ENCODE data around the gene MAGI1. TPM values are rescaled to one million over a fixed set of nuclear protein-coding genes. Genes with fewer than 3 reads are reported as not detected.

Gene MAGI1
- total RNA-seq, 1 donor from 2014 or later: 18.7 TPM

DNA sequence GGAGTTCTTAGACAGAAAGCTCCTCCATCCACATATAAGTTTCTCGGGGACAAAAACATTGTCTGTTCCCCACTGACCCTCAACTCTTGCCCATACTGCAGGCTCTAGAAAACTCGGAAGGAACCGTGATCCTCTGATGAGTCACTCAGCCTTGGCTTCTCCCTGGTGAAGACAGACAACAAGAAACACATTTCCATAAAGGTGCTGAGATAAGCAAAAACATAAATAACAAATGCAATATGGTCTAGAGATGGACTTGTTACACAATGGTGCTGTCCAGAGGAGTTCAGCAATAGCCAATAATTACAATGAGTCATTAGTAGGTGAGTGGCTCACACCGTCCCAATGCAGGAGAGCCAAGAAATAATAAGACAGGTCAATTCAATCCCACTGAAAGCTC, 43.7 kb downstream of the MAGI1 start:
- Mint-ChIP-seq H3K27me3 (ENCODE audit: low read depth) (no peaks in the 10 kb centered on the region), H3K4me1 (ENCODE audit: low read depth) (peaks cover 40% of the 10 kb centered on the region)
- DNase-seq (ENCODE audit: low spot score): no peak

DNA sequence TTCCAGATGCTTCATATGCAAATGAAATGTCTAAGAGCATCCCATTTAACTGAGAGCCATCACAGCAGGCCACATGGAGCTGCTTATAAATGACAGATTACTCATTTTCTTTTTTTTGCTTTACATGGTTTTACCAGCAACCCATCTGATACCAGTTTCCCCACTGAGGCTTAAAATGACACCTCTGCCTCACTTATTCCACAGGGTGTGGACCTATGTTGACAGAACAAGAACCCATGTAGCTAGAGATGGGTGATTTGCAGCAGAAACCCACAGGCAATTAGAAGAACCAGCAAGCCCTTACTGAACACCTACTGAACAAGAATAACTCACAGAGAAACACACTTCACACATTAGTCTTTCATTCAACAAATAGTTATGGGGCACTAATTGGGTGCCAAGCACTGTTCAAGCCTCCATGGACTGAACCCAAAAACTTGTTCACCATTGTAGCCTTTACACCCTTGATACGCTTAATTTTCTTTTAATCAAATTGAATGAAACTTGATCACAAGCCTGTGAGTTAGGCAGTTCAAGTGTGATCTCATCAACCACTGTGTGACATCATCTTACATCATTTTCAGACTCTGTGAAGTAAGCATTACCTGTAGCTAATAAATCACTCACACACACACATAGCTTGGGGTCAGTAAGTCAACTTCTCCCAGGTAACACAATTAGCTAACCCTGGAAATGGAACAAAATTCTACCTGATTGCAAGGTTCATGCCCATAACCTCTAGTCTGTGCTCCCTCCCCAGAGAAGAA, 45.4 kb downstream of the MAGI1 start:
- peaks cover 48% of the 10 kb centered on the region for H3K4me1 Mint-ChIP-seq (ENCODE audit: low read depth)
- TF ChIP-seq, protein P1, sequence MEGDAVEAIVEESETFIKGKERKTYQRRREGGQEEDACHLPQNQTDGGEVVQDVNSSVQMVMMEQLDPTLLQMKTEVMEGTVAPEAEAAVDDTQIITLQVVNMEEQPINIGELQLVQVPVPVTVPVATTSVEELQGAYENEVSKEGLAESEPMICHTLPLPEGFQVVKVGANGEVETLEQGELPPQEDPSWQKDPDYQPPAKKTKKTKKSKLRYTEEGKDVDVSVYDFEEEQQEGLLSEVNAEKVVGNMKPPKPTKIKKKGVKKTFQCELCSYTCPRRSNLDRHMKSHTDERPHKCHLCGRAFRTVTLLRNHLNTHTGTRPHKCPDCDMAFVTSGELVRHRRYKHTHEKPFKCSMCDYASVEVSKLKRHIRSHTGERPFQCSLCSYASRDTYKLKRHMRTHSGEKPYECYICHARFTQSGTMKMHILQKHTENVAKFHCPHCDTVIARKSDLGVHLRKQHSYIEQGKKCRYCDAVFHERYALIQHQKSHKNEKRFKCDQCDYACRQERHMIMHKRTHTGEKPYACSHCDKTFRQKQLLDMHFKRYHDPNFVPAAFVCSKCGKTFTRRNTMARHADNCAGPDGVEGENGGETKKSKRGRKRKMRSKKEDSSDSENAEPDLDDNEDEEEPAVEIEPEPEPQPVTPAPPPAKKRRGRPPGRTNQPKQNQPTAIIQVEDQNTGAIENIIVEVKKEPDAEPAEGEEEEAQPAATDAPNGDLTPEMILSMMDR (IDR thresholded peaks at IDR 0.05): no peak
- no peaks in the 10 kb centered on the region for H3K36me3 Mint-ChIP-seq (ENCODE audit: low read depth)
- no peaks in the 10 kb centered on the region for H3K9me3 Mint-ChIP-seq (ENCODE audit: low read depth)
- H3K27me3 Mint-ChIP-seq (ENCODE audit: low read depth): no peaks in the 10 kb centered on the region
- no peak for DNase-seq (ENCODE audit: low spot score)
- H3K4me3 Mint-ChIP-seq (ENCODE audit: unreplicated experiment): no peak overlapping the region
- H3K27ac Mint-ChIP-seq (ENCODE audit: unreplicated experiment): no peak overlapping the region

More for the DNA sequence above, 43.7 kb downstream of the MAGI1 start:
- Mint-ChIP-seq H3K4me3 (ENCODE audit: unreplicated experiment) (no peak overlapping the region), H3K9me3 (ENCODE audit: low read depth) (no peaks in the 10 kb centered on the region), H3K36me3 (ENCODE audit: low read depth) (no peaks in the 10 kb centered on the region), H3K27ac (ENCODE audit: unreplicated experiment) (no peak overlapping the region)
- TF ChIP-seq, protein P1 (IDR thresholded peaks at IDR 0.05): no peak

DNA sequence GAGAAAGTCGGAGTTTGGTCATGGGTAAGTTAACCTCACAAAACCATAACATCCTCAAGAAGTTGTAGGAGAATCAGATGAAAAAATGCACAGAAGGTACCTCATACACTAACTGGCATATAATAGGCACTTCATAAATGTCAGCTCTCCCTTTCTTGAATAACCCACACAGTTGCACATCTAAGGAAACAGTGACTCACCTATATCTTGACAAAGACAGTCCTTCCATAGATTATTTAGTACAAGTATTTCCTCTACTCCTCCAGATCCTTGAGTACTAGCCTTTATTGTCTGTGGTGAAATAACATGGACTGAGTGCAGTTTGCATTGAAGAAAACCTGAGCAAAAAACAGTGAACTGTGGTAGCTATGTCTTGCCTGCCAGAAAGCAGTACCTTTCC, 46.6 kb downstream of the MAGI1 start:
- H3K4me3 Mint-ChIP-seq (ENCODE audit: unreplicated experiment): no peak overlapping the region
- H3K27ac Mint-ChIP-seq (ENCODE audit: unreplicated experiment): no peak overlapping the region
- H3K27me3 Mint-ChIP-seq (ENCODE audit: low read depth): no peaks in the 10 kb centered on the region
- DNase-seq (ENCODE audit: low spot score): no peak
- no peaks in the 10 kb centered on the region for H3K9me3 Mint-ChIP-seq (ENCODE audit: low read depth)
- TF ChIP-seq, protein P1 (IDR thresholded peaks at IDR 0.05): no peak
- H3K4me1 Mint-ChIP-seq (ENCODE audit: low read depth): peaks cover 43% of the 10 kb centered on the region
- H3K36me3 Mint-ChIP-seq (ENCODE audit: low read depth): no peaks in the 10 kb centered on the region

DNA sequence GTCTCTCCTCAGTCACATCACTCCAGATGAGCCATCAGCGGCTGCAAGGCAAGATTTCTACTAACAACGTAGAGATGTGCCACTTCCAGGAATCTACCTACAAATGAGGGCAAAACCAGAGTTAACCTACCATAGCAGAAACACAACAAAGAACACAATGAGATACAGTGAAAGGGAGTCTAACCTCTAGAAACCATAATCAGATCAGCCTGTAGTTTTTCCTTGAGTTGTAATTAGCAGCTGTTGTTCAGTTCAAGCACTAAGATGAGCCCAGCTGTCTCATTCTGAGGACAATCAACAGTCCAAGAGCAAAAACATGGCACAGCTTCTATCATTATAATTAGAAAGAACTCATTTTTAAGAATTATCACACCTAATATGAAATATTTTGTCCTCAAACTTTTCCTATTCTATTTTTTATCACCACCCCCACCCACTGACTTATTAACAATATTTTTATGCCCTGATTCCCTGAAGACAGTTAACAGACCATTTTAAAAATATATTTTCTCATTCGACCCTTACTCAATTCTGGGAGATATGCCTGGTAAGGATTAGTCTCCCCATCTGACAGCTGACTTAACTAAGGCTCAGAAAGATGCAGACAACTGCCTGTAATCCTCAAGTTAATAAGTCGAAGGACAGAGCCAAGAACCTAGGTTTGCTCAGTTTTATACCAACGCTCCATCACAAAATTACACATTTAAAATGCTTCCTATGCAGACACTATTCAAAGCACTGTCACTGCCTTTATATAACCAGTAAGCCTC, 50.1 kb downstream of the MAGI1 start:
- DNase-seq (ENCODE audit: low spot score): no peak
- Mint-ChIP-seq H3K27me3 (ENCODE audit: low read depth) (no peaks in the 10 kb centered on the region), H3K4me1 (ENCODE audit: low read depth) (peaks cover 27% of the 10 kb centered on the region), H3K36me3 (ENCODE audit: low read depth) (no peaks in the 10 kb centered on the region), H3K9me3 (ENCODE audit: low read depth) (no peaks in the 10 kb centered on the region), H3K4me3 (ENCODE audit: unreplicated experiment) (no peak overlapping the region), H3K27ac (ENCODE audit: unreplicated experiment) (no peak overlapping the region)
- TF ChIP-seq, protein P1 (IDR thresholded peaks at IDR 0.05): no peak

DNA sequence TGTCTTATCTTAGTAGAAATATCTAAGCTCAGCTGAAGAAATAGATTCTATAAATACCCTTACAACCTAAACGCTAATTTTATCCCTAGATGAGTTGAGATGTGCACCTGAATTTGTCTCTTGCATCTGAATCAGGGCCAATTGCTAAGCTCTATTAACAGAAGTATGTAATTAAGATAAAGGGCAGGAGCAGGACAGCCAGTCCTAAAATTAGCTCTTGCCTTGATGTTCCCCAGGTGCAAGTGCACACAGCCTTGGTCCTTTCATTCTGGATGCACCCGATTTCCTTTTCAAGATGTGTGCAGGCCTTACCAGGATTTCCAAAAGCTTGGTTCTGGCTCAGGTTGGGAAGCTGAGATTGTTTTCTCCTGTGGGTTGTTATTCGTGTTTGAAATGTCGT, 52.4 kb downstream of the MAGI1 start:
- Mint-ChIP-seq H3K27me3 (ENCODE audit: low read depth) (no peaks in the 10 kb centered on the region), H3K4me1 (ENCODE audit: low read depth) (peaks cover 17% of the 10 kb centered on the region), H3K27ac (ENCODE audit: unreplicated experiment) (no peak overlapping the region), H3K9me3 (ENCODE audit: low read depth) (no peaks in the 10 kb centered on the region), H3K4me3 (ENCODE audit: unreplicated experiment) (no peak overlapping the region), H3K36me3 (ENCODE audit: low read depth) (no peaks in the 10 kb centered on the region)
- DNase-seq (ENCODE audit: low spot score): no peak
- TF ChIP-seq, protein P1 (IDR thresholded peaks at IDR 0.05): no peak
